NCI-H128 (cell line): ENCODE measurements around the gene FIBCD1.
A peak's percentile ranks its signal among the peaks of the same experiment; 100 is the strongest.

Source experiments
- DNase-seq: peaks from one replicate; lab custom pipeline; 2025; ENCODE audit not compliant: unreplicated experiment; lab: John Stamatoyannopoulos, UW

FIBCD1 gene

GRCh38 chr9:130884111-130884531, 54.9 kb downstream of the FIBCD1 start:
- no peak for DNase-seq

- no peak for DNase-seq
These were observed 55.6 kb downstream of the FIBCD1 start for GRCh38 chr9:130883479-130883878.

GRCh38 chr9:130882696-130883225, 56.3 kb downstream of the FIBCD1 start:
- no peak for DNase-seq

- no peak for DNase-seq
These were observed 57.5 kb downstream of the FIBCD1 start for GRCh38 chr9:130881516-130881915.

- no peak for DNase-seq
These were observed 58.3 kb downstream of the FIBCD1 start for GRCh38 chr9:130880599-130881220.

- no peak for DNase-seq
These were observed 59.1 kb downstream of the FIBCD1 start for GRCh38 chr9:130879863-130880411.

- no peak for DNase-seq
These were observed 60.8 kb downstream of the FIBCD1 start for GRCh38 chr9:130878295-130878694.

GRCh38 chr9:130877300-130877699, 61.7 kb downstream of the FIBCD1 start:
- DNase-seq: no peak

GRCh38 chr9:130874783-130875182, 64.3 kb downstream of the FIBCD1 start:
- DNase-seq: no peak

- DNase-seq: no peak
These were observed 65.1 kb downstream of the FIBCD1 start for GRCh38 chr9:130873966-130874365.

GRCh38 chr9:130872912-130873503, 66.0 kb downstream of the FIBCD1 start:
- no peak for DNase-seq

- DNase-seq: no peak
These were observed 66.5 kb downstream of the FIBCD1 start for GRCh38 chr9:130872508-130872907.

- no peak for DNase-seq
These were observed 67.0 kb downstream of the FIBCD1 start for GRCh38 chr9:130872093-130872492.

- no peak for DNase-seq
These were observed 67.5 kb downstream of the FIBCD1 start for GRCh38 chr9:130871395-130872062.

GRCh38 chr9:130870491-130871381, 68.3 kb downstream of the FIBCD1 start:
- DNase-seq: no peak

GRCh38 chr9:130869250-130869649, 69.8 kb downstream of the FIBCD1 start:
- no peak for DNase-seq

GRCh38 chr9:130868230-130868629, 70.8 kb downstream of the FIBCD1 start:
- no peak for DNase-seq

GRCh38 chr9:130867556-130867955, 71.5 kb downstream of the FIBCD1 start:
- no peak for DNase-seq

- peak; percentile 55 for DNase-seq
These were observed 72.5 kb downstream of the FIBCD1 start for GRCh38 chr9:130866474-130866965.

- no peak for DNase-seq
These were observed 73.1 kb downstream of the FIBCD1 start for GRCh38 chr9:130865921-130866320.

- DNase-seq: no peak
These were observed 74.5 kb downstream of the FIBCD1 start for GRCh38 chr9:130864541-130864940.
